Uterus (tissue), 4 donors: ENCODE data around the gene CTRB1. TPM values are rescaled to one million over a fixed set of nuclear protein-coding genes. Genes with fewer than 3 reads are reported as not detected.

Experiments
- DNase-seq, 2 donors: peaks; one replicate each; pipeline ENCODE4 v3.0.0-alpha.2; 2019 to 2020
- H3K27ac ChIP-seq, 2 donors: fragments of 200-600 bp; sonication (generic); 1 replicate in 1 of 2; 2 replicates in 1 of 2; pipeline ENCODE4 v1.5.1; 2016 to 2018
- H3K27me3 ChIP-seq, 2 donors: fragments of 200-600 bp; sonication (generic); one replicate each; pipeline ENCODE4 v1.5.1; 2018 to 2019; ENCODE audit warnings: control low read depth in 1 of 2
- H3K36me3 ChIP-seq, 2 donors: fragments of 200-600 bp; sonication (generic); one replicate each; pipeline ENCODE4 v1.5.1; 2019; ENCODE audit warnings: control low read depth in 1 of 2
- H3K4me1 ChIP-seq, 2 donors: fragments of 200-600 bp; sonication (generic); one replicate each; pipeline ENCODE4 v1.5.1; 2018 to 2019; ENCODE audit warnings: control low read depth in 1 of 2
- H3K4me3 ChIP-seq, 2 donors: fragments of 200-600 bp; sonication (generic); 1 replicate in 1 of 2; 2 replicates in 1 of 2; pipeline ENCODE4 v1.5.1; 2018 to 2019; ENCODE audit warnings: mild to moderate bottlenecking in 1 of 2
- H3K9me3 ChIP-seq, 2 donors: fragments of 200-600 bp; sonication (generic); one replicate each; pipeline ENCODE4 v1.5.1; 2019; ENCODE audit warnings: control low read depth in 1 of 2
- POLR2A ChIP-seq, 2 donors: fragments of 450-650 bp; IDR thresholded peaks; one replicate each; pipeline ENCODE4 v1.6.1; 2016; ENCODE audit warnings: antibody characterized with exemption in 2 of 2, mild to moderate bottlenecking in 1 of 2, moderate library complexity in 1 of 2
- intact Hi-C: fragments of 100-400 bp; cut with DNase I; formaldehyde crosslinking; loops from one replicate; pipeline ENCODE4 v1.15.1; 2023; ENCODE audit warnings: low total_unique reads
- total RNA-seq, 4 donors: library from RNA; depleted of rRNA in 3 of 4; stranded (reverse); fragments of >200 nt in 3 of 4; gene quantifications; one replicate each; pipeline versions ENCODE4 v1.1.0 to v1.2.4, GENCODE V29; 2014 to 2023
- TF ChIP-seq, protein P1 (sequence below), 4 experiments: fragments of 200-600 bp in 2 of 4; fragments of 450-650 bp in 2 of 4; sonication (generic) in 2 of 4; IDR thresholded peaks; one replicate each; pipeline ENCODE4 v1.5.1; 2016 to 2019; ENCODE audit warnings: antibody characterized with exemption in 4 of 4, mild to moderate bottlenecking in 2 of 4, moderate library complexity in 1 of 4
- donor health status: DM: yes; HTN: yes; CAD: no.

CTRB1 gene
- total RNA-seq, 4 donors from 2014 or later = not detected

DNA sequence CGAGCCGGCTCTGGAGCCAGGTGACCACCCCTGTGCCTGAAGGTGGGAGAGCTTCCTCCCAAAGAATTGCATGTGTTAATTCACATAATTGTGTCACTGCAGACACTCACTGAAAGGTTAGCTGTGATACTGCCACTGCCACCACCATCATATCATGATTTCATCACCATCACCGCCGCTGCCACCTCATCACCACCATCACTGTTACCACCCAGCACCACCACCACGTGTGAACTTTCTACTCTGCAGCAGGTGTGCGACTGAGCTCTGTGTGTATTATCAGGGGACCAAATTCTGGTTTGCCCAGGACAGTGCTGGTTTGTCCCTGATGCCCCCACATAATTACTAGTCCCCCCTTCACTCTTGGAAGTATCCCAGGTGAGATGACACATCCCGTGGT lies 17.4 kb downstream of the CTRB1 start:
- Histone ChIP-seq H3K36me3 (no peaks in the 10 kb centered on the region), H3K27ac (no peak overlapping the region), H3K27me3 (no peaks in the 10 kb centered on the region), H3K9me3 (no peaks in the 10 kb centered on the region), H3K4me1 (peaks cover 12 to 41% of the 10 kb centered on the region in 2 donors), H3K4me3 (no peak overlapping the region)
- TF ChIP-seq, protein P1, sequence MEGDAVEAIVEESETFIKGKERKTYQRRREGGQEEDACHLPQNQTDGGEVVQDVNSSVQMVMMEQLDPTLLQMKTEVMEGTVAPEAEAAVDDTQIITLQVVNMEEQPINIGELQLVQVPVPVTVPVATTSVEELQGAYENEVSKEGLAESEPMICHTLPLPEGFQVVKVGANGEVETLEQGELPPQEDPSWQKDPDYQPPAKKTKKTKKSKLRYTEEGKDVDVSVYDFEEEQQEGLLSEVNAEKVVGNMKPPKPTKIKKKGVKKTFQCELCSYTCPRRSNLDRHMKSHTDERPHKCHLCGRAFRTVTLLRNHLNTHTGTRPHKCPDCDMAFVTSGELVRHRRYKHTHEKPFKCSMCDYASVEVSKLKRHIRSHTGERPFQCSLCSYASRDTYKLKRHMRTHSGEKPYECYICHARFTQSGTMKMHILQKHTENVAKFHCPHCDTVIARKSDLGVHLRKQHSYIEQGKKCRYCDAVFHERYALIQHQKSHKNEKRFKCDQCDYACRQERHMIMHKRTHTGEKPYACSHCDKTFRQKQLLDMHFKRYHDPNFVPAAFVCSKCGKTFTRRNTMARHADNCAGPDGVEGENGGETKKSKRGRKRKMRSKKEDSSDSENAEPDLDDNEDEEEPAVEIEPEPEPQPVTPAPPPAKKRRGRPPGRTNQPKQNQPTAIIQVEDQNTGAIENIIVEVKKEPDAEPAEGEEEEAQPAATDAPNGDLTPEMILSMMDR (IDR thresholded peaks at IDR 0.05) = no peak
- TF ChIP-seq POLR2A (IDR thresholded peaks at IDR 0.05) = no peak
- intact Hi-C loops = loop anchor here (5.0 kb wide), 1 partner anchor 151 kb away; no protein-coding TSS in a partner anchor
- DNase-seq = no peak

DNA sequence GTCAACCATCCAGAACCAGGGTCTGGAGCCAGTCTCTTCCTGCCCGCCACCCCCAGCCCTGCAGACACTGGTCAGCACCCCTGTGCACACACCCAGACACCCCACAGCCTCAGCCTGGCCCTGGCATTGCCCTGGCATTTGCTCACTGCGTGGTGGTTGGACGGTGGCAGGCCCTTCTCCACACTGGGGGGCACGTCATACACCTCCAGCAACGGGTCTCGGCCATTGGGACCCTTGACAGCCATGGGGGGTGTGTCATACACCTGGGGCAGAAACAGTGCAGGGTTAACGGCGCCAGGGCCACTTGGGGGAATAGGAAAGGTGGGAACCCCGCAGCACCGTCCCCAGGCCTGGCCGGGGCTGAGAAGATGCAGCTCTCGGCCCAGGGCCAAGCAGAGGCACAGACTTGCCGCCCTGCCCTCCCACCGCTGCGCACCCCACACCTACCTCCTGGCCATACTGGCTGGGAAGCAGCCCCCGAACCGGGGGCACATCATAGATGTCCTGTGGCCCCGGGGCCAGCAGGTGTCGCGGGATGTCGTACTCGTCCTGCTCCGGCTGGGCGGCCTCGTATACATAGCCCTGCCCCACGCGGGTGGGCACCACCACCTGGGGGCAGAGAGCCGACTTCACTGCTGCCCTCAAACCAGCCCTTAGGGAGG lies 18.1 kb downstream of the CTRB1 start:
- H3K27ac ChIP-seq = peak overlapping the region in 1 of 2 donors; percentile 83

DNA sequence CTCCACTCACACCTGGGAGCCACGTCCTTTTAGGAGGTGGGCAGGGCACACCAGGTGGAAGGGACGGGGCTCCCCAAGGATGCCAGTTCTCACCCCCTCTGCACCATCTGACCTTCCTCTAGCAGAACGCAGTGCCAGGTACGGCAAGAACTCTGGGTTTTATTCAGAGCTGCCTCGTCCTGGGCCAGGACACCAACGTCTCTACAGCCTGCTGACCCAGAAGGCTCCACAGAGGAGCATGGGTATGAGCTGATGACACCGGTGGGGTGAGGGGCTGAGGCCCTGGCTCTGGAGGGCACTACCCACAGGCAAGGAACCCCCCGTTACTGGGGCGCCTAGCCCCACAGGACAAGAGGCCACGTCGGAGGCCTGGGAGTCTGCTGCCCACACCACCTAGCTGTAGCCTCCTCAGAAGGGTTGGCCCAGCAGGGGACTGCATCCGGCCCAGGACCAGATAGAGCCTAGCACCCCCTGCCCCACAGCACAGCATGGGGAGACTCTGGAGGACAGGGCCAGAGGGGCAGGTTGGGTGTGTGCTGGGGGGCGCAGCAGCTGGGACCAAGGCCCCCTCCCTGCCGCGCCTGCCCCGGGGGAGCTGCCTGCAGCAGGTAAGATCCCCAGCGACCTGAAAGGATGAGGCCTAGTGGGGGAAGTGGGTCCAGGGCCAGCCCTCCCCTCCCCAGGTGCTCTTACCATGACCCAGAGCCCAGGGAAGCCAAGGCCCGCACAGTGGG lies 18.8 kb downstream of the CTRB1 start:
- H3K27me3 ChIP-seq = no peaks in the 10 kb centered on the region
- H3K4me1 ChIP-seq = peaks cover 12 to 41% of the 10 kb centered on the region in 2 donors
- no peaks in the 10 kb centered on the region for H3K36me3 ChIP-seq
- H3K9me3 ChIP-seq = no peaks in the 10 kb centered on the region
- no peak overlapping the region for H3K4me3 ChIP-seq
- TF ChIP-seq POLR2A (IDR thresholded peaks at IDR 0.05) = no peak
- TF ChIP-seq, protein P1 (IDR thresholded peaks at IDR 0.05) = no peak
- H3K27ac ChIP-seq = peak overlapping the region; percentile 83 to 92
- peak; percentile 22 to 26 for DNase-seq
- intact Hi-C loops = loop anchor here (5.0 kb wide), 1 partner anchor 150 kb away; no protein-coding TSS in a partner anchor

More for the DNA sequence above, 18.1 kb downstream of the CTRB1 start:
- Histone ChIP-seq H3K9me3 (no peaks in the 10 kb centered on the region), H3K27me3 (no peaks in the 10 kb centered on the region), H3K4me1 (peaks cover 12 to 41% of the 10 kb centered on the region in 2 donors), H3K4me3 (no peak overlapping the region), H3K36me3 (no peaks in the 10 kb centered on the region)
- DNase-seq = peak in 1 of 2 donors; percentile 24
- TF ChIP-seq, protein P1 (IDR thresholded peaks at IDR 0.05) = no peak
- TF ChIP-seq POLR2A (IDR thresholded peaks at IDR 0.05) = no peak
- intact Hi-C loops = loop anchor here (5.0 kb wide), 1 partner anchor 150 kb away; no protein-coding TSS in a partner anchor

DNA sequence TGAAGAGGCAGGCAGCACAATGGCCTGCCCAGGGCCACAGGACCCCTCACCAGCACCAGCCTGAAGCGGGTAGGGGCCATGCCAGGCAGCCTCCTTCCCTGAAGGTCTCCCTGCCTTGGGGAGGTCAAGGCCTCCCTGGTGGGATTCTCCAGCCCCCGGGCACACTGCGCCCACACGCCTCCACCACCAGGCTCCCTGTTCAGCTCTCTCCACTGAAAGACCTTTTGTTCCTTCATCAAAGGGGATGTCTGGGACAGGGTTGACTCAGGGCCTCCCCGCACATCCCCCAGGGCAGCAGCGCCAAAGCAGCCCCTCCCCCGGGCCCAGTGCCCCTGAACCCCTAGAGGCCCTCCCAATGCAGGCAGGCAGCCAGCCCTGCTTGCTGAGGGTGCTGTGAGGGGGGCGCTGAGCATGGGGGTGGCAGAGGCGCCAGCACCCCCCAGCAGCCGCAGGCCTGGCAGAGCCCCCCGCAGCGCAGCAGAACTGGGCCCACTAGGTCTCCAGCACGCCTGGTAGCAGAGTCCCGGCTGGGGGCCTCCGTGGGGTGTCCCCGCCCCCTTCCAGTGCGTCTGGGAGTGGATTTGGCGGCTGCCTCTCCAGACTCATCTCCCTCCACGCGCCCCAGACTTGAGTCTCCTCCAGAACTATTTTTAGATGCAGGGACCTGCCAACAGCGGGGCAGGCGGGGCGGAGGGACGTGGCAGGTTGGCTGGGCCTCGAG lies 19.5 kb downstream of the CTRB1 start:
- peaks cover 12 to 41% of the 10 kb centered on the region in 2 donors for H3K4me1 ChIP-seq
- TF ChIP-seq POLR2A (IDR thresholded peaks at IDR 0.05) = no peak
- TF ChIP-seq, protein P1 (IDR thresholded peaks at IDR 0.05) = no peak
- intact Hi-C loops = loop anchor here (5.0 kb wide), 1 partner anchor 149 kb away; no protein-coding TSS in a partner anchor
- no peaks in the 10 kb centered on the region for H3K36me3 ChIP-seq
- DNase-seq = peak; percentile 91 to 92
- H3K27me3 ChIP-seq = no peaks in the 10 kb centered on the region
- H3K27ac ChIP-seq = peak overlapping the region; percentile 83 to 92
- H3K9me3 ChIP-seq = no peaks in the 10 kb centered on the region
- peak overlapping the region; percentile 3 to 19 for H3K4me3 ChIP-seq
